H1 (cell line): ENCODE measurements around the gene GALNTL6. TPM values are rescaled to one million over a fixed set of nuclear protein-coding genes. Genes with fewer than 3 reads are reported as not detected.

Experiments
- CTCF ChIA-PET: fragments of 300-600 bp; sonication (Branson Sonifier 250); formaldehyde crosslinking; loops from one replicate; lab custom pipeline; 2021; ENCODE audit not compliant: partially characterized antibody; lab: Charles Lee
- POLR2A ChIA-PET: fragments of 300-600 bp; sonication (Branson Sonifier 250); formaldehyde crosslinking; loops from one replicate; lab custom pipeline; 2021; ENCODE audit warnings: inconsistent platforms; ENCODE audit not compliant: partially characterized antibody; lab: Charles Lee
- DNase-seq, 2 experiments: peaks; one replicate each; pipeline versions ENCODE4 v3.0.0 to v3.0.0-alpha.2; 2010 to 2022; ENCODE audit warnings: low spot score in 2 of 2, low read depth in 1 of 2, mixed read lengths in 1 of 2
- FAIRE-seq: peaks from 2 replicates; lab custom pipeline; 2011; peaks lifted over from hg19 to GRCh38; lab: Jason Lieb, UNC
- H2AFZ ChIP-seq: 2 replicates; pipeline ENCODE4 v1.8.1; 2012; ENCODE audit warnings: low read length, inconsistent platforms
- H2AK5ac ChIP-seq: 2 replicates; pipeline ENCODE4 v1.6.1; 2013; ENCODE audit warnings: low read depth, low read length
- H2BK120ac ChIP-seq: replicated peaks from 2 replicates; pipeline ENCODE3; 2013; ENCODE audit warnings: low read depth, low read length, inconsistent platforms
- H2BK12ac ChIP-seq: 2 replicates; pipeline ENCODE4 v1.6.1; 2013; ENCODE audit warnings: low read depth, low read length
- H2BK15ac ChIP-seq: 2 replicates; pipeline ENCODE4 v1.6.1; 2013; ENCODE audit warnings: low read length
- H2BK20ac ChIP-seq: 2 replicates; pipeline ENCODE4 v1.6.1; 2013; ENCODE audit warnings: low read length
- H2BK5ac ChIP-seq: 2 replicates; pipeline ENCODE4 v1.6.1; 2013; ENCODE audit warnings: low read depth, low read length
- H3K14ac ChIP-seq: 2 replicates; pipeline ENCODE4 v1.6.1; 2013; ENCODE audit warnings: inconsistent platforms; ENCODE audit not compliant: insufficient read length
- H3K18ac ChIP-seq: 2 replicates; pipeline ENCODE4 v1.6.1; 2013; ENCODE audit warnings: low read length; ENCODE audit errors: extremely low read depth
- H3K23ac ChIP-seq: 2 replicates; pipeline ENCODE4 v1.6.1; 2013; ENCODE audit warnings: inconsistent platforms; ENCODE audit not compliant: insufficient read length
- H3K23me2 ChIP-seq: 2 replicates; pipeline ENCODE4 v1.6.1; 2013; ENCODE audit warnings: low read depth, low read length
- H3K27ac ChIP-seq: 2 replicates; pipeline ENCODE4 v1.6.1; 2011; ENCODE audit warnings: low read depth, low read length, inconsistent platforms
- H3K27me3 ChIP-seq, 4 experiments: replicated peaks in 1 of 4; 1 replicate in 1 of 4; 2 replicates in 3 of 4; pipeline versions ENCODE4 v1.6.1 to v1.8.1; 2011 to 2013; ENCODE audit warnings: low read length in 3 of 4, mild to moderate bottlenecking in 3 of 4, inconsistent platforms in 2 of 4, mixed read lengths in 2 of 4, moderate library complexity in 1 of 4; ENCODE audit not compliant: control insufficient read depth in 3 of 4, insufficient read depth in 3 of 4; ENCODE audit errors: extremely low read depth in 1 of 4
- H3K36me3 ChIP-seq, 4 experiments: 2 replicates each; pipeline versions ENCODE4 v1.6.1 to v1.8.1; 2011 to 2013; ENCODE audit warnings: mild to moderate bottlenecking in 4 of 4, low read length in 3 of 4, moderate library complexity in 2 of 4, control low read depth in 1 of 4, inconsistent platforms in 1 of 4; ENCODE audit not compliant: insufficient read depth in 4 of 4, control insufficient read depth in 2 of 4
- H3K4ac ChIP-seq: replicated peaks from 2 replicates; pipeline ENCODE3; 2013; ENCODE audit warnings: low read length, low read depth, mixed read lengths, inconsistent platforms; ENCODE audit not compliant: insufficient read length
- H3K4me1 ChIP-seq, 4 experiments: replicated peaks in 1 of 4; 1 replicate in 1 of 4; 2 replicates in 3 of 4; pipeline versions ENCODE4 v1.6.1 to v1.8.1; 2011 to 2013; ENCODE audit warnings: low read length in 3 of 4, inconsistent platforms in 2 of 4, mixed read lengths in 1 of 4; ENCODE audit not compliant: insufficient read depth in 4 of 4, control insufficient read depth in 3 of 4
- H3K4me2 ChIP-seq, 2 experiments: 2 replicates each; pipeline versions ENCODE4 v1.6.1 to v1.8.1; 2011 to 2013; ENCODE audit warnings: low read depth in 2 of 2, low read length in 2 of 2, control low read depth in 1 of 2, inconsistent platforms in 1 of 2, mild to moderate bottlenecking in 1 of 2; ENCODE audit not compliant: insufficient read depth in 1 of 2
- H3K4me3 ChIP-seq, 4 experiments: fragments of 200-600, 300-600 bp in 1 of 4; sonication (generic), shearing (Covaris generic), sonication (Bioruptor Twin) in 1 of 4; 2 replicates each; pipeline versions ENCODE4 v1.5.1 to v1.8.1; 2011 to 2016; ENCODE audit warnings: low read length in 4 of 4, low read depth in 3 of 4, control low read depth in 2 of 4, inconsistent platforms in 2 of 4, mild to moderate bottlenecking in 2 of 4, mixed read lengths in 1 of 4, moderate library complexity in 1 of 4; ENCODE audit not compliant: insufficient read depth in 2 of 4; ENCODE audit errors: extremely low read depth in 1 of 4
- H3K56ac ChIP-seq: replicated peaks from 2 replicates; pipeline ENCODE3; 2013; ENCODE audit warnings: low read depth, mild to moderate bottlenecking, mixed read lengths, low read length, inconsistent platforms; ENCODE audit not compliant: insufficient read length
- H3K79me1 ChIP-seq: 2 replicates; pipeline ENCODE4 v1.6.1; 2013; ENCODE audit warnings: low read depth, low read length, control low read depth
- H3K79me2 ChIP-seq, 2 experiments: 2 replicates each; pipeline versions ENCODE4 v1.6.1 to v1.8.1; 2012 to 2013; ENCODE audit warnings: low read length in 2 of 2, mild to moderate bottlenecking in 2 of 2, inconsistent platforms in 1 of 2; ENCODE audit not compliant: insufficient read depth in 2 of 2, control insufficient read depth in 1 of 2
- H3K9ac ChIP-seq, 4 experiments: replicated peaks in 1 of 4; 1 replicate in 1 of 4; 2 replicates in 3 of 4; pipeline versions ENCODE4 v1.6.1 to v1.8.1; 2011 to 2013; ENCODE audit warnings: low read depth in 3 of 4, low read length in 3 of 4, control low read depth in 2 of 4, mild to moderate bottlenecking in 2 of 4, moderate library complexity in 2 of 4, inconsistent platforms in 1 of 4; ENCODE audit errors: extremely low read depth in 1 of 4
- H3K9me3 ChIP-seq, 2 experiments: 2 replicates each; pipeline versions ENCODE4 v1.6.1 to v1.8.1; 2012 to 2013; ENCODE audit warnings: mild to moderate bottlenecking in 2 of 2, moderate library complexity in 2 of 2, control low read depth in 1 of 2, inconsistent platforms in 1 of 2, low read depth in 1 of 2, low read length in 1 of 2, mixed read lengths in 1 of 2; ENCODE audit not compliant: insufficient read depth in 2 of 2
- H4K20me1 ChIP-seq, 2 experiments: replicated peaks in 1 of 2; 2 replicates each; pipeline versions ENCODE3 to v1.8.1; 2011 to 2013; ENCODE audit warnings: inconsistent platforms in 2 of 2, low read length in 2 of 2, mild to moderate bottlenecking in 1 of 2; ENCODE audit not compliant: insufficient read depth in 2 of 2, control insufficient read depth in 1 of 2
- H4K5ac ChIP-seq: 2 replicates; pipeline ENCODE4 v1.6.1; 2013; ENCODE audit warnings: low read length, low read depth, mixed read lengths, inconsistent platforms; ENCODE audit not compliant: insufficient read length
- H4K8ac ChIP-seq: 2 replicates; pipeline ENCODE4 v1.8.0; 2013; ENCODE audit warnings: mild to moderate bottlenecking, moderate library complexity, low read length, inconsistent platforms; ENCODE audit not compliant: insufficient read depth; ENCODE audit errors: extremely low read depth
- H4K91ac ChIP-seq: replicated peaks from 2 replicates; pipeline ENCODE3; 2013; ENCODE audit warnings: low read length, mixed read lengths, inconsistent platforms; ENCODE audit not compliant: insufficient read length
- ASH2L ChIP-seq: fragments of 200-600, 300-600 bp; sonication (generic); IDR thresholded peaks from one replicate; pipeline ENCODE4 v1.7.1; 2017; ENCODE audit warnings: low read length
- ATF2 ChIP-seq: IDR thresholded peaks from 2 replicates; pipeline ENCODE4 v1.6.1; 2012; ENCODE audit warnings: low read length, inconsistent platforms
- CBX5 ChIP-seq: fragments of 300-800, 300-1000 bp; sonication (generic); IDR thresholded peaks from 2 replicates; pipeline ENCODE4 v1.7.1; 2016; ENCODE audit warnings: antibody characterized with exemption, low read length, low read depth
- CTBP2 ChIP-seq: IDR thresholded peaks from 2 replicates; pipeline ENCODE4 v1.7.0; 2011; ENCODE audit warnings: borderline replicate concordance, mild to moderate bottlenecking, moderate library complexity, mixed read lengths, low read length; ENCODE audit not compliant: insufficient read depth, insufficient read length
- HDAC6 ChIP-seq: IDR thresholded peaks from one replicate; pipeline ENCODE4 v1.7.1; 2012; ENCODE audit warnings: low read depth, mild to moderate bottlenecking, inconsistent platforms, low read length, moderate library complexity
- RAD21 ChIP-seq, 2 experiments: IDR thresholded peaks in 1 of 2; conservative IDR thresholded peaks in 1 of 2; 2 replicates each; pipeline ENCODE4 v1.6.1; 2011; ENCODE audit warnings: low read depth in 2 of 2, low read length in 2 of 2, improper control_type of control experiment in 1 of 2, inconsistent platforms in 1 of 2, mild to moderate bottlenecking in 1 of 2, moderate library complexity in 1 of 2
- SP4 ChIP-seq: IDR thresholded peaks from 2 replicates; pipeline ENCODE4 v1.6.1; 2012; ENCODE audit warnings: low read length, inconsistent platforms
- TAF7 ChIP-seq: optimal IDR thresholded peaks from 2 replicates; pipeline ENCODE3; 2011; ENCODE audit warnings: low read depth, mild to moderate bottlenecking, inconsistent platforms, low read length, moderate library complexity, borderline replicate concordance
- WGBS, 2 experiments: shearing (Covaris generic) in 1 of 2; methylation state at CpG; one replicate each; pipeline versions ENCODE4 v1.1.6 to v1.1.7; 2013 to 2015; ENCODE audit warnings: low lambda C conversion rate in 2 of 2, mixed read lengths in 2 of 2, inconsistent platforms in 1 of 2, low coverage in 1 of 2, missing lambda C conversion rate in 1 of 2; ENCODE audit not compliant: insufficient replicate concordance in 2 of 2, insufficient coverage in 1 of 2, insufficient read length in 1 of 2; ENCODE audit errors: extremely low coverage in 1 of 2, missing lambda C conversion rate in 1 of 2; 5-methylcytosine and 5-hydroxymethylcytosine counted together
- polyA plus RNA-seq, 7 experiments: library from polyadenylated mRNA; depleted of rRNA in 3 of 7; stranded (reverse) in 5 of 7; unstranded in 2 of 7; fragments of >200 nt in 5 of 7; fragments of 200-250 nt in 2 of 7; gene quantifications; 1 replicate in 5 of 7; 2 replicates in 1 of 7; 4 replicates in 1 of 7; pipeline versions ENCODE4 v1.2.1 to v1.2.3, GENCODE V29; 2011 to 2013; ENCODE audit warnings: missing spikeins in 2 of 7, mixed read lengths in 2 of 7
- total RNA-seq: library from RNA; stranded (reverse); fragmentation: NEBNext Ultra II Directional; extraction: Animal tissue kit (Norgen Biotek cat#: 25700); gene quantifications from 2 replicates; pipeline ENCODE4 v1.2.1, GENCODE V29; 2021

Gene GALNTL6
- total and polyA plus RNA-seq, 2 of the 8 experiments (the other 6 are each of a cell fraction or from before 2014, with no cell fraction given) = 0.03 to 0.32 TPM

DNA sequence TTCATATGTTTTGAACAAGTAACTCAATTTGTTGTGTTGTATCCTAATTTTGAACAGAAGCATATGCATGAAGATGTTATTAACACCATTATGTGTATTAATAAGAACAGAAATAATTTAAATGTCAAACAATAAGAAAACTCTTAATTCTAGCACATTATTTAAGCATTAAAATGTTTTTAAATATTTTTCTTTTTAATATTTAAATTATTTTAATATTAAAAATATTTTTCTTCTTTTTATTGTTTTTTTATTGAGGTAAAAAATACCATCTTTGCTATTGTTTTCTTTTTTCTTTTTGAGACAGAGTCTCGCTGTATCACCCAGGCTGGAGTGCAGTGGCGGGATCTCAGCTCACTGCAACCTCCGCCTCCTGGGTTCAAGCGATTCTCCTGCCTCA, 914.4 kb downstream of the GALNTL6 start:
- Histone ChIP-seq H2AK5ac (no peak overlapping the region), H3K9me3 (no peaks in the 10 kb centered on the region), H3K27me3 (no peaks in the 10 kb centered on the region), H3K56ac (no peak overlapping the region), H2BK20ac (no peak overlapping the region), H3K9ac (no peak overlapping the region), H3K4ac (no peak overlapping the region), H2BK5ac (no peak overlapping the region), H2BK15ac (no peak overlapping the region)
- CTCF ChIA-PET = no interaction called here
- TF ChIP-seq CTBP2 (no peak), HDAC6 (no peak), ATF2 (no peak), CBX5 (no peak), TAF7 (no peak), RAD21 (IDR thresholded peaks at IDR 0.05 in 1 of 2, conservative IDR thresholded peaks at IDR 0.05 in 1 of 2; ENCODE audit: low read depth in 2 of 2, low read length in 2 of 2) (no peak), ASH2L (no peak), SP4 (no peak)
- TF ChIP-seq, all 59 proteins: peak for 0
- no peak overlapping the region for H2BK120ac ChIP-seq
- no peak overlapping the region for H4K5ac ChIP-seq
- H3K4me2 ChIP-seq = no peak overlapping the region
- no peak overlapping the region for H4K8ac ChIP-seq
- no peak overlapping the region for H3K4me3 ChIP-seq
- no peak overlapping the region for H3K18ac ChIP-seq
- peaks cover 0 to 5% (median 2%) of the 10 kb centered on the region in 4 experiments; a peak in 3 of 7 replicates for H3K4me1 ChIP-seq
- no peak for DNase-seq
- H3K14ac ChIP-seq = no peak overlapping the region
- H3K79me1 ChIP-seq = no peaks in the 10 kb centered on the region
- no peaks in the 10 kb centered on the region for H3K79me2 ChIP-seq
- H4K91ac ChIP-seq = no peak overlapping the region
- POLR2A ChIA-PET = no interaction called here
- no peaks in the 10 kb centered on the region for H4K20me1 ChIP-seq
- no peaks in the 10 kb centered on the region for H3K23me2 ChIP-seq
- no peak overlapping the region for H2BK12ac ChIP-seq
- no peak overlapping the region for H3K23ac ChIP-seq
- 100% methylated on average over 4 of the region's 4 CpGs; no CpG with 5 or more reads in 1 of the 2 experiments for WGBS, 2 experiments
- no peaks in the 10 kb centered on the region for H3K36me3 ChIP-seq
- H2AFZ ChIP-seq = no peak overlapping the region
- H3K27ac ChIP-seq = no peak overlapping the region
- FAIRE-seq = no peak
